Ishikawa (cell line): ENCODE results near the gene MIA3.

Experiments
- CEBPB ChIP-seq: IDR thresholded peaks from 2 replicates; pipeline ENCODE4 v1.6.1; 2012
- CREB1 ChIP-seq: IDR thresholded peaks from 2 replicates; pipeline ENCODE4 v1.6.1; 2012; ENCODE audit warnings: low read depth
- EGR1 ChIP-seq: IDR thresholded peaks from 2 replicates; pipeline ENCODE4 v1.6.1; 2012
- EP300 ChIP-seq: IDR thresholded peaks from 2 replicates; pipeline ENCODE4 v1.6.1; 2012; ENCODE audit warnings: borderline replicate concordance
- FOXM1 ChIP-seq: IDR thresholded peaks from 2 replicates; pipeline ENCODE4 v1.6.1; 2012; ENCODE audit warnings: low read depth, borderline replicate concordance
- MAX ChIP-seq: IDR thresholded peaks from 2 replicates; pipeline ENCODE4 v1.6.1; 2012
- NFIC ChIP-seq: IDR thresholded peaks from 2 replicates; pipeline ENCODE4 v1.6.1; 2012
- RAD21 ChIP-seq: IDR thresholded peaks from 2 replicates; pipeline ENCODE4 v1.6.1; 2012; ENCODE audit warnings: low read depth
- REST ChIP-seq: IDR thresholded peaks from 2 replicates; pipeline ENCODE4 v1.6.1; 2012; ENCODE audit warnings: low read depth, mild to moderate bottlenecking
- TAF1 ChIP-seq: IDR thresholded peaks from 2 replicates; pipeline ENCODE4 v1.6.1; 2012; ENCODE audit warnings: low read depth, mild to moderate bottlenecking
- TCF12 ChIP-seq: IDR thresholded peaks from 2 replicates; pipeline ENCODE4 v1.6.1; 2012; ENCODE audit warnings: low read depth
- TEAD4 ChIP-seq: IDR thresholded peaks from 2 replicates; pipeline ENCODE4 v1.6.1; 2012
- USF1 ChIP-seq: IDR thresholded peaks from 2 replicates; pipeline ENCODE4 v1.6.1; 2012
- YY1 ChIP-seq: IDR thresholded peaks from 2 replicates; pipeline ENCODE4 v1.6.1; 2012; ENCODE audit warnings: low read depth
- ZBTB7A ChIP-seq: IDR thresholded peaks from 2 replicates; pipeline ENCODE4 v1.6.1; 2012; ENCODE audit warnings: low read depth

The MIA3 gene

GRCh38 chr1:222618001-222618879 lies at the start of gene MIA3:
MIA3 (plus strand) TSS chr1:222618097; CDS start chr1:222618111, 14 bp downstream.
- TF ChIP-seq NFIC (no peak), YY1 (peak; percentile 93), EP300 (no peak), TCF12 (no peak), CREB1 (no peak), USF1 (no peak), REST (no peak), MAX (peak; percentile 31; the same call in 1 of the 2 replicates), ZBTB7A (no peak; the same call in 1 of the 2 replicates), TAF1 (peak; percentile 95), EGR1 (no peak), FOXM1 (no peak), TEAD4 (no peak), RAD21 (no peak), CEBPB (no peak)

- TF ChIP-seq RAD21 (no peak), NFIC (no peak), ZBTB7A (no peak), YY1 (no peak), CEBPB (no peak), MAX (no peak), CREB1 (no peak), TAF1 (no peak), REST (no peak), USF1 (no peak), TEAD4 (no peak), EGR1 (no peak), TCF12 (no peak), EP300 (no peak), FOXM1 (no peak)
Measured at GRCh38 chr1:222570837-222571236, 47.1 kb upstream of the MIA3 start.

- TF ChIP-seq FOXM1 (no peak), TCF12 (no peak), USF1 (no peak), CEBPB (no peak), MAX (no peak), EGR1 (no peak), YY1 (no peak), TAF1 (no peak), NFIC (no peak), RAD21 (no peak)
Measured at GRCh38 chr1:222579316-222579715, 38.6 kb upstream of the MIA3 start.

- TF ChIP-seq CREB1 (no peak), TEAD4 (no peak), TAF1 (no peak), USF1 (no peak), CEBPB (no peak), RAD21 (no peak), REST (no peak), NFIC (no peak), YY1 (no peak), FOXM1 (no peak), TCF12 (no peak), EP300 (no peak), MAX (no peak), EGR1 (no peak), ZBTB7A (no peak)
Measured at GRCh38 chr1:222582099-222582774, 35.7 kb upstream of the MIA3 start.
